ENCODE measurements around the gene CROT.
A peak's percentile ranks its signal among the peaks of the same experiment; 100 is the strongest.

CROT gene

GRCh38 chr7:87316846-87317552 lies 28.5 kb upstream of the CROT start:
- TF ChIP-seq, protein P1, sequence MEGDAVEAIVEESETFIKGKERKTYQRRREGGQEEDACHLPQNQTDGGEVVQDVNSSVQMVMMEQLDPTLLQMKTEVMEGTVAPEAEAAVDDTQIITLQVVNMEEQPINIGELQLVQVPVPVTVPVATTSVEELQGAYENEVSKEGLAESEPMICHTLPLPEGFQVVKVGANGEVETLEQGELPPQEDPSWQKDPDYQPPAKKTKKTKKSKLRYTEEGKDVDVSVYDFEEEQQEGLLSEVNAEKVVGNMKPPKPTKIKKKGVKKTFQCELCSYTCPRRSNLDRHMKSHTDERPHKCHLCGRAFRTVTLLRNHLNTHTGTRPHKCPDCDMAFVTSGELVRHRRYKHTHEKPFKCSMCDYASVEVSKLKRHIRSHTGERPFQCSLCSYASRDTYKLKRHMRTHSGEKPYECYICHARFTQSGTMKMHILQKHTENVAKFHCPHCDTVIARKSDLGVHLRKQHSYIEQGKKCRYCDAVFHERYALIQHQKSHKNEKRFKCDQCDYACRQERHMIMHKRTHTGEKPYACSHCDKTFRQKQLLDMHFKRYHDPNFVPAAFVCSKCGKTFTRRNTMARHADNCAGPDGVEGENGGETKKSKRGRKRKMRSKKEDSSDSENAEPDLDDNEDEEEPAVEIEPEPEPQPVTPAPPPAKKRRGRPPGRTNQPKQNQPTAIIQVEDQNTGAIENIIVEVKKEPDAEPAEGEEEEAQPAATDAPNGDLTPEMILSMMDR (IDR thresholded peaks at IDR 0.05; ENCODE audit: insufficient read depth, low read depth, low read length, missing control alignments) = no peak
- peak overlapping the region; percentile 6 for H3K4me3 ChIP-seq (ENCODE audit: low read length)
- DNase-seq (ENCODE audit: low read depth) = peak; percentile 97

DNA sequence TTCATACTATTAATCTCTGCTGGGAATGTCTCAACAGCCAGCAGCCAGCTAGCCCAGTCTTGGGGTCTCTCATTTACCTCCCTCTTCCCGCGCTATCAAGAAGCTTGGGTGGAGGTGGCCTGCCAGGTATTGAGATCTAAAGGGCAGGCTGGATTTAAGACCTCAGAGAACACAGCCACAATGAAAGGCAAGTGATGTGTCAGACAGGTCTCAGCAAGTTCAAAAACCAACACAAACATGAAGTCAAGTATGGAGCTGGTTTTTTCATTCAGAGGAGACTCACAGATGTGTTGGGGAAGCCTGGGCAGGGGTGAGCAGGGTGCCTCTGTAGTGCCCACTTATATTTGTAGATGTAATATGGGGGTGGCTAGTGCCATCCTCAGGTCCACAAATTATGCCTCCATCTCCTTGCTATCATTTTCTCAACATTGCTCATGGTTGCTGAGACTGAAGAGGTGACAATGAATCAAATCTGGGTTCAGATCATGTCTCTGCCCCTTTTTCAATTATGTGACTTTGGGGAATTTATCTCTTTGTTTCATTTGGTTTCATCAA lies 27.7 kb upstream of the CROT start:
- TF ChIP-seq, protein P1 (IDR thresholded peaks at IDR 0.05; ENCODE audit: insufficient read depth, low read depth, low read length, missing control alignments) = no peak
- H3K4me3 ChIP-seq (ENCODE audit: low read length) = peak overlapping the region; percentile 3

GRCh38 chr7:87318741-87319140 lies 26.7 kb upstream of the CROT start:
- DNase-seq (ENCODE audit: low read depth) = peak; percentile 19
- TF ChIP-seq, protein P1 (IDR thresholded peaks at IDR 0.05; ENCODE audit: insufficient read depth, low read depth, low read length, missing control alignments) = peak; percentile 21
- H3K4me3 ChIP-seq (ENCODE audit: low read length) = peak overlapping the region; percentile 51

More for the DNA sequence above, 27.7 kb upstream of the CROT start:
- DNase-seq (ENCODE audit: low read depth) = peak; percentile 87

- peak overlapping the region; percentile 51 for H3K4me3 ChIP-seq (ENCODE audit: low read length)
- peak; percentile 69 for DNase-seq (ENCODE audit: low read depth)
Measured at GRCh38 chr7:87319154-87319581, 26.3 kb upstream of the CROT start.

- no peak overlapping the region for H3K4me3 ChIP-seq (ENCODE audit: low read length)
- TF ChIP-seq, protein P1 (IDR thresholded peaks at IDR 0.05; ENCODE audit: insufficient read depth, low read depth, low read length, missing control alignments) = no peak
- peak; percentile 21 for DNase-seq (ENCODE audit: low read depth)
Measured at GRCh38 chr7:87322912-87323311, 22.6 kb upstream of the CROT start.

DNA sequence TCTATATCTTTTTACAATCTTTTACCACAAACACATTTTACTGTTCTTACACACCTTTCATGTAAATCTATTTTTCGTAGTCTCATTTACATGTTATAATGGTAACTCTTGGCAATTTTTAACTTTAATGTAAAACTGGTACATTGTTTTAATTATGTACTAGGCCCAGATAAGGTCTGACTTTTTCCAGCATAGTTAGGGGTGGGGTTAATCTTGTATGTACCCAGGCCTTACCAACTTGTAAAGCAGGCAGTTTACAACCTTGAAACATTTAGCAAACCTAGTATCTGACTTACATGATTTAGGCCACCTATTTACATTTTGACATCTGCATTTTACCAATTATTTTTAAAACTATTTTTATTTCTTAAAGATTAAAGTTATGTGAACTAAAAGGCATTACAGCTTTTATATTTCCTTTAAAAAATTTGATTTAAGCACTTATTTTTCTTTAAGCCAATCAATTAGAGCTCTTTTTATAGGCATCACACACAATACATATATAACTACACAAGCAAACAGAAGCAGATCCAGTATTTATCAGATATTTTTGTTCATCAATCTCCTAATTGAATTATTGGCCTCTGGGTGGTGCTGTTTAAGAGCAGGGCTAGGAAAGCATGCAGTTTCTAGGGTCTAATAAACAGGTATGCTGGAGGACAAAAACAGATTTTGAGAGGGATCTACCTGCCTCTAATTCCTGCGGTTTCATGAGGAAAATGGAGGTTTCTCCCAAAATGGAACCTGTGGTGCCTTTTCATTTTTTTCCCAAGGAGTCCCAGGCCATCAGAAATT lies 19.7 kb upstream of the CROT start:
- no peak for DNase-seq (ENCODE audit: low read depth)
- TF ChIP-seq, protein P1 (IDR thresholded peaks at IDR 0.05; ENCODE audit: insufficient read depth, low read depth, low read length, missing control alignments) = peak; percentile 9
- H3K4me3 ChIP-seq (ENCODE audit: low read length) = no peak overlapping the region

GRCh38 chr7:87328281-87328680 lies 17.2 kb upstream of the CROT start:
- no peak overlapping the region for H3K4me3 ChIP-seq (ENCODE audit: low read length)
- TF ChIP-seq, protein P1 (IDR thresholded peaks at IDR 0.05; ENCODE audit: insufficient read depth, low read depth, low read length, missing control alignments) = no peak
- DNase-seq (ENCODE audit: low read depth) = peak; percentile 52

All from epithelial cell of esophagus (primary cell).